Measurements from ENCODE around the gene TRIM33.

DNA sequence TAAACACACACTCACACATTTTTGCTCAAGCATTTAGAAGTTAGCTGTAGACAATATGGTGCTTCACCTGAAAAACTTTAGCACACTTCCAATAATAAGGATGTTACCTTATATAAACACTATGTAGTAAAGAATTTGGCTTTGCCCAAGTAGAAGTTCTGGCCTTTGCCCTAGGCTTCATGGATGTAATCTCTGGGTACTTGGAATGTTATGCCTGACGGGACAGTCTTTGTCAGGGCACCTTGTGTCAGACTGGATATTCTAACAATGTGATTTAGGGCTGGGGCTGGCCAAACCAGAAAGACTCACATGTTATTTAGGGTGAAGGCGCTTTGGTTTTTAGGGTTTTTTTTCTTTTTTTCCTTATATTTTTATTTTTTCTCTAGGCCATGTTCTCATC lies 34.8 kb upstream of the TRIM33 start:
- TF ChIP-seq, protein P1, sequence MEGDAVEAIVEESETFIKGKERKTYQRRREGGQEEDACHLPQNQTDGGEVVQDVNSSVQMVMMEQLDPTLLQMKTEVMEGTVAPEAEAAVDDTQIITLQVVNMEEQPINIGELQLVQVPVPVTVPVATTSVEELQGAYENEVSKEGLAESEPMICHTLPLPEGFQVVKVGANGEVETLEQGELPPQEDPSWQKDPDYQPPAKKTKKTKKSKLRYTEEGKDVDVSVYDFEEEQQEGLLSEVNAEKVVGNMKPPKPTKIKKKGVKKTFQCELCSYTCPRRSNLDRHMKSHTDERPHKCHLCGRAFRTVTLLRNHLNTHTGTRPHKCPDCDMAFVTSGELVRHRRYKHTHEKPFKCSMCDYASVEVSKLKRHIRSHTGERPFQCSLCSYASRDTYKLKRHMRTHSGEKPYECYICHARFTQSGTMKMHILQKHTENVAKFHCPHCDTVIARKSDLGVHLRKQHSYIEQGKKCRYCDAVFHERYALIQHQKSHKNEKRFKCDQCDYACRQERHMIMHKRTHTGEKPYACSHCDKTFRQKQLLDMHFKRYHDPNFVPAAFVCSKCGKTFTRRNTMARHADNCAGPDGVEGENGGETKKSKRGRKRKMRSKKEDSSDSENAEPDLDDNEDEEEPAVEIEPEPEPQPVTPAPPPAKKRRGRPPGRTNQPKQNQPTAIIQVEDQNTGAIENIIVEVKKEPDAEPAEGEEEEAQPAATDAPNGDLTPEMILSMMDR (IDR thresholded peaks at IDR 0.05; ENCODE audit: poor library complexity): no peak
- TF ChIP-seq EZH2 (IDR thresholded peaks at IDR 0.05; ENCODE audit: borderline replicate concordance): no peak
- TF ChIP-seq EZH2phosphoT487 (IDR thresholded peaks at IDR 0.05; ENCODE audit: low read depth, severe bottlenecking, unreplicated experiment): no peak
